Aorta (tissue), 5 donors: ENCODE data around the gene EVC2. TPM values are rescaled to one million over a fixed set of nuclear protein-coding genes. Genes with fewer than 3 reads are reported as not detected.

ENCODE experiments used
- ATAC-seq: fragments of 200-7000 bp; cut with Tn5 transposase; one replicate; pipeline ENCODE4 v1.9.1; 2022; ENCODE audit warnings: moderate library complexity; ENCODE audit not compliant: low FRiP score
- DNase-seq, 2 donors: peaks; one replicate each; pipeline ENCODE4 v3.0.0-alpha.2; 2020
- H3K27ac ChIP-seq, 2 donors: one replicate each; pipeline ENCODE4 v1.5.1; 2013; ENCODE audit warnings: low read length in 2 of 2, mild to moderate bottlenecking in 2 of 2, moderate library complexity in 2 of 2, control low read depth in 1 of 2, inconsistent platforms in 1 of 2, low read depth in 1 of 2
- H3K27me3 ChIP-seq, 2 donors: one replicate each; pipeline ENCODE4 v1.6.1; 2013; ENCODE audit warnings: control low read depth in 1 of 2, low read length in 1 of 2, mild to moderate bottlenecking in 1 of 2, moderate library complexity in 1 of 2; ENCODE audit not compliant: insufficient read depth in 2 of 2, control insufficient read depth in 1 of 2
- H3K36me3 ChIP-seq, 2 donors: one replicate each; pipeline ENCODE4 v1.6.1; 2013; ENCODE audit warnings: control low read depth in 1 of 2, low read length in 1 of 2, mild to moderate bottlenecking in 1 of 2; ENCODE audit not compliant: insufficient read depth in 2 of 2, control insufficient read depth in 1 of 2
- H3K4me1 ChIP-seq, 2 donors: one replicate each; pipeline ENCODE4 v1.6.1; 2013; ENCODE audit warnings: low read length in 2 of 2, control low read depth in 1 of 2, mild to moderate bottlenecking in 1 of 2, moderate library complexity in 1 of 2; ENCODE audit not compliant: insufficient read depth in 2 of 2, control insufficient read depth in 1 of 2
- H3K4me3 ChIP-seq, 2 donors: one replicate each; pipeline ENCODE4 v1.5.1; 2013; ENCODE audit warnings: low read length in 2 of 2, control low read depth in 1 of 2, mild to moderate bottlenecking in 1 of 2
- H3K9me3 ChIP-seq: one replicate; pipeline ENCODE4 v1.6.1; 2013; ENCODE audit warnings: mild to moderate bottlenecking, low read length; ENCODE audit not compliant: control insufficient read depth
- WGBS, 2 donors: extraction: QIAGEN DNeasy Blood & Tissue Kit; methylation state at CpG; one replicate each; pipeline ENCODE4 v1.1.7; 2013; 5-methylcytosine and 5-hydroxymethylcytosine counted together
- intact Hi-C, 2 donors: fragments of 100-400 bp; cut with DNase I; formaldehyde crosslinking; loops; one replicate each; pipeline versions ENCODE4 v1.14.2 to v1.15.0; 2022
- polyA plus RNA-seq, 2 donors: library from polyadenylated mRNA; stranded (reverse); fragments of 200-250 nt; gene quantifications; one replicate each; pipeline ENCODE4 v1.2.3, GENCODE V29; 2013
- total RNA-seq, 2 donors: library from RNA; stranded (reverse); fragmentation: NEBNext Ultra II Directional; extraction: Animal tissue kit (Norgen Biotek cat#: 25700); gene quantifications; one replicate each; pipeline ENCODE4 v1.2.1, GENCODE V29; 2021
- donor health status: healthy with polysubstance abuse.
- donor health status: Bipolar disorder and iron deficiency.
- donor health status: DM: no; HTN: no; CAD: no.
- donor health status: DM: no; HTN: no; CAD: no.
- donor health status: DM: yes; HTN: yes; CAD: no.

Gene EVC2
- total and polyA plus RNA-seq, 4 donors, result 2.1 to 16.0 (median 9.1) TPM

DNA sequence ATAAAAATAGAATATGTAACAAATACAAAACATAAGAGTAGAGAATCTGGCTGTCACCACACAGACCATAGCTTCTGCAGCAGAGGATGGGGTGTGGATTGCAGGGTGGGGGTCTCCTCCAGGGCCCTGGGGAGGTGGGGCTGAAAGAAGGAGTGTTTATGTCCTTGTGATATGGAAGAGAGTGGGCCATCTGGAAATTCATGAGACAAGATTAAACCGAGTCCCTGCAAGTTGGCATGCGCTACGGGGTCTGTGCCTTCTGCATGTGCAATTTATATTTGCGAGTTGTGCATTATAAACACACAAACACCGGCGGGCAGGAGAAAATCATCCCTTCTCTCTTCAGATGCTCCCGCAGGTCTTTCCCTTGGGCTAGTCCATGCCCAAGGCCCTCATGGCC is 145.9 kb downstream of the EVC2 start:
- Histone ChIP-seq H3K9me3 (no peaks in the 10 kb centered on the region), H3K4me1 (no peaks in the 10 kb centered on the region), H3K27me3 (no peaks in the 10 kb centered on the region), H3K4me3 (no peak overlapping the region), H3K36me3 (peaks cover 15 to 20% of the 10 kb centered on the region in 2 donors), H3K27ac (no peak overlapping the region)
- DNase-seq (no peak), ATAC-seq (no peak)
- 94% methylated on average over 7 of the region's 7 CpGs for WGBS, 2 donors
- intact Hi-C loops, result no loop called here

GRCh38 chr4:5561286-5561685 is 147.1 kb downstream of the EVC2 start:
- ATAC-seq (no peak), DNase-seq (no peak)
- Histone ChIP-seq H3K27me3 (no peaks in the 10 kb centered on the region), H3K27ac (no peak overlapping the region), H3K9me3 (no peaks in the 10 kb centered on the region), H3K4me1 (no peaks in the 10 kb centered on the region), H3K36me3 (peaks cover 15 to 20% of the 10 kb centered on the region in 2 donors), H3K4me3 (no peak overlapping the region)
- 89 to 91% methylated on average over 4 of the region's 4 CpGs for WGBS, 2 donors
- intact Hi-C loops, result no loop called here

DNA sequence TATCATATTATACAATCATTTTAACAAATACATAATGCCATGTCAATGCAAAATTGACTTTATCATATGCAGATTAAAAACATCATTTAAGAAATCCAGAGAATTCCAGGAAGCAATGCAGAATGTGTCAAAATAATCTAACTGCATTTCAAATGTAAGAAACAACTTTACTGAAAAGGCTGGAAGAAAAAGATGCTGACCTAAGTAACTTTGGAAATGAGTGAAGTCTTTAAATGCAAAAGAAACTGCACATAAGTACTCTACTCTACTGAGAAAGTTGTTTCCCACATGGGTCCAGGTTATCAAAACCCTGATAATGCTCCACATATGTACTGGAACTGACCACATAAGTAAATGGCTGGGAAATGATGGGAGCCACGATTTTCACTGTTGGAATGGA is 149.9 kb downstream of the EVC2 start:
- 85 to 91% methylated on average over 1 of the region's 1 CpG for WGBS, 2 donors
- no peak for DNase-seq
- no peaks in the 10 kb centered on the region for H3K9me3 ChIP-seq
- H3K36me3 ChIP-seq, result peaks cover 8 to 21% of the 10 kb centered on the region in 2 donors
- intact Hi-C loops, result no loop called here
- H3K4me1 ChIP-seq, result no peaks in the 10 kb centered on the region
- H3K27ac ChIP-seq, result no peak overlapping the region
- H3K27me3 ChIP-seq, result no peaks in the 10 kb centered on the region
- no peak overlapping the region for H3K4me3 ChIP-seq
- no peak for ATAC-seq

DNA sequence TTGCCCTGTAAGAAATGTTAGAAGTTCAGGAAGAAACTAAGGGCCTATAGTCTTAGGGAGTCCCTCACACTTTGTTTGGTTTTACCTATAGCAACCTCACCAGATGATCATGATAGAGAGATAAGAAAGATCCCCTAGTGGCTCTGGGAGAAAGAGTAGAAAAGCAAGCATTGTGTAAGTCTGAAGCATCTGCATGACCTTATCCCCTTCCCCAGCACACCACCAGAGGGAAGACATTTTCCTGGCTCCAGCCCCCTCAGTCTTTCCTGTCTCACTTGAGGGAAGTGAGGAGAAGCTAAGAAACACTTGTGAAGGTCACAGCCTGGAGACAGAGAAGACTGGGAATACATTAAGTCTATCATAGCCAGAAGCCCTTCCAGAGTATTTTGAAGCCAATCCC is 154.0 kb downstream of the EVC2 start:
- Histone ChIP-seq H3K27ac (no peak overlapping the region), H3K4me3 (no peak overlapping the region), H3K9me3 (no peaks in the 10 kb centered on the region), H3K36me3 (peaks cover 3% of the 10 kb centered on the region in 2 donors), H3K27me3 (no peaks in the 10 kb centered on the region), H3K4me1 (no peaks in the 10 kb centered on the region)
- ATAC-seq, result no peak
- DNase-seq, result no peak
- intact Hi-C loops, result no loop called here

DNA sequence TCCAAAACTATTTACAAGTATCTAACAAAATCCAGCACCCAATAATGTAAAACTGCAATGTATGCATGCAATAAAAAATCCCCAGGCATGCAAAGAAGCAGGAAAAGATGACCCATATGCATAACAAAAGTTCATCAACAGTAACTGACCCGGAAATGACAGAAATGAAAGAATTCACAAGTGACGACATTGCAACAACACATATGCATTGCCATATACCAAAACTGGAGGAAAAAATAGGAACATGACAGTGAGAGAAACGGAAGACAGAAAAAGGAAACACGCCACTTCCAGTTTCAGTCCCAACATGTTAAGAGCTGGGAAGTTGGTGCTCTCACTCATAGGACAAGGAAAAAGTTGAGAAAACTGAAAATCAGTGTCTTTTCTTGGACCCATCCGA is 154.6 kb downstream of the EVC2 start:
- Histone ChIP-seq H3K27me3 (no peaks in the 10 kb centered on the region), H3K36me3 (peaks cover 3% of the 10 kb centered on the region in 2 donors), H3K4me1 (no peaks in the 10 kb centered on the region), H3K4me3 (no peak overlapping the region), H3K27ac (no peak overlapping the region), H3K9me3 (no peaks in the 10 kb centered on the region)
- no peak for DNase-seq
- 93 to 95% methylated on average over 5 of the region's 5 CpGs for WGBS, 2 donors
- intact Hi-C loops, result no loop called here
- ATAC-seq, result no peak

- no peaks in the 10 kb centered on the region for H3K27me3 ChIP-seq
- no peak overlapping the region for H3K4me3 ChIP-seq
- no peak for DNase-seq
- WGBS, 2 donors, result 94 to 97% methylated on average over 3 of the region's 3 CpGs
- H3K4me1 ChIP-seq, result no peaks in the 10 kb centered on the region
- ATAC-seq, result no peak
- H3K9me3 ChIP-seq, result no peaks in the 10 kb centered on the region
- H3K27ac ChIP-seq, result no peak overlapping the region
- intact Hi-C loops, result no loop called here
- H3K36me3 ChIP-seq, result peaks cover 3% of the 10 kb centered on the region in 2 donors
Measured at GRCh38 chr4:5552451-5552850, 155.9 kb downstream of the EVC2 start.

DNA sequence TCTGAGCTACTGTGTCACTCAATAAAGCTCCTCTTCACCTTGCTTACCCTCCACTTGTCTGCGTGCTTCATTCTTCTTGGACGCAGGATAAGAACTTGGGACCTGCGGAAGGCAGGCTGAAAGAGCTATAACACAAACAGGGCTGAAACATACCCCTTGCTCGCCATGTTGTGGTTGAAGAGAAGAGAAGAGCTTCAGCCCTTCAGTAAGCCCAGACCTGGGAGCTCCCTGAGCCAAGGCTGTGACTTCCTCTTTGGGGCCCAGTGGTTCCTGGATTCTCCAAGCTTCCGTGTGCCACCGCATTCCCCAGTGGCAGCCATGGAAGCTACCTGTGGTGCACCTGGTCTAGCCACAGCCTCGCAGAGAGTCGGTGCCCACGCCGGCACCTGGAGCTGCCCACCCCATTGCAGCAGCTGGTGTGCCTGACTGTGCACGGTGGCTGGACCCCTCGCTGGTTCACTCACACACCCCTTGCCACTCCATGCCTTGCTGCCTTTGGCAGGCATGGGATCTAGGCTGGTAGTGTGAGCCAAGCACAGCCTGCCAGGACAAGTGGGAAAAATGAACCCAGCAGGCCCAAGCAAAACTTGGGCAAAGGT is 160.6 kb downstream of the EVC2 start:
- intact Hi-C loops, result no loop called here

DNA sequence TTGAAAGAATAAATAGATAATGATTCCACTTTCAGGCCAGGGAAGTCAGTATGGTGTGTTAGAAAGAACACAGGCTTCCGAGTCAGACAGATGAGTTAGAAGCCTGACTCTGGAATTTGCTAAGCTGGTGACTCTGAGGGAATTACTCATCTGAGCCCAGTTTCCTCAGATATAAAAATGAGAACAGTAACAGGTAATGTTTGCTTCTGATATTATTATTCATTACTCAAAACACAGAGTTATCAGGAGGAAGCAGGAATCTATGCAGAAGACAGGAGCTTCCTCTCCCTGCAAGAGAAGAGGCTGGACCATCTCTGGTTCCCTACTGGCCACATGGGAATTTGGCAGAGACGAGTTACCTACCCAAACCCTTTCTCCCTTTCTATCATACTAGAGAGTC is 163.1 kb downstream of the EVC2 start:
- 76 to 80% methylated on average over 2 of the region's 2 CpGs for WGBS, 2 donors
- H3K27ac ChIP-seq, result no peak overlapping the region
- no peaks in the 10 kb centered on the region for H3K36me3 ChIP-seq
- H3K9me3 ChIP-seq, result no peaks in the 10 kb centered on the region
- DNase-seq (no peak), ATAC-seq (no peak)
- H3K4me1 ChIP-seq, result no peaks in the 10 kb centered on the region
- H3K4me3 ChIP-seq, result no peak overlapping the region
- intact Hi-C loops, result no loop called here
- H3K27me3 ChIP-seq, result no peaks in the 10 kb centered on the region

More for the DNA sequence above, 160.6 kb downstream of the EVC2 start:
- Histone ChIP-seq H3K4me3 (no peak overlapping the region), H3K36me3 (peaks cover 0 to 3% of the 10 kb centered on the region in 2 donors), H3K27me3 (no peaks in the 10 kb centered on the region), H3K4me1 (no peaks in the 10 kb centered on the region), H3K9me3 (no peaks in the 10 kb centered on the region), H3K27ac (no peak overlapping the region)
- WGBS, 2 donors, result 96 to 97% methylated on average over 12 of the region's 12 CpGs
- DNase-seq (no peak), ATAC-seq (no peak)

GRCh38 chr4:5544762-5545161 is 163.6 kb downstream of the EVC2 start:
- no peaks in the 10 kb centered on the region for H3K9me3 ChIP-seq
- no peaks in the 10 kb centered on the region for H3K4me1 ChIP-seq
- H3K27me3 ChIP-seq, result no peaks in the 10 kb centered on the region
- WGBS, 2 donors, result 66 to 79% methylated on average over 5 of the region's 5 CpGs
- intact Hi-C loops, result no loop called here
- no peak for DNase-seq
- H3K4me3 ChIP-seq, result no peak overlapping the region
- no peak overlapping the region for H3K27ac ChIP-seq
- ATAC-seq, result no peak
- H3K36me3 ChIP-seq, result no peaks in the 10 kb centered on the region
